ENCODE measurements around the gene ZBTB16.

DNA sequence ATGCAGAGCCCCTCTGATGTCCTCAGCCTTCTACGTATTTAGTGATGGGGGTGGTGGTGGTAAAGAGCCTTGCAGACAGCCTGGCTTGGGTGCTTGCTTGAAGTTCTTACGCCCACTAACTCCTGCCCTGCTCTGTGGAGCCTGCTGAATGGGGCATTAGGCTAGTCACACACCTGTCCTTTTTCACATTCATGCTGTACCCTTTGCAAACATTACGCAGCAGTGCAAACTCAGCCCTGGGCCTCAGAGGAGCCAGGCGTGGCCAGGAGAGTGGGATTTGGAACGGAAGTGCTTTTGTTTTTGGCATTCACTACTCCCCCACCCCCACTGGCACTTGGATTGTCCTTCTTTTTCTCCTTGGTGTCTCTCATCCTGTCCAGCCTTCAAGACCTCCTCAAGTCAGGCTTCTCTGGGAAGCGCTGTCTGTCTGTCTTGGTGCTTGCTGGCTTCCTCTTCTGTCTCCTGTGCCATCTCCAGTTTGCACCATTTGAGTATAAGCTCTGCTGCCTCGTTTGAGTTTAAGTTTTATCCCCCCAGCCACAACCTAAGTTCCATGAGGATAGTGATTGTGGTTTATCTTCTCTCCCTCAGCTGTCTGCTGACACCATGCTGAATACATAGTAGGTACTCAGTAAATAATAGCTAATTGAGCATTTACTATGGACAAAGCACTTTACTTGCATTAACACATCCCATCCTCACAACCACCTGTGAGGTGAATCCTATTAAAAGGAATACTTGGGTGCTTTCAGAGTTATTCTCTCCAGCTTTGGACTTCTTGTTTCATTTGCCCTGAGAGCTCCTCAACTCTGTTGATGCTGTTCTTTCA lies 26.7 kb downstream of the ZBTB16 start:
- TF ChIP-seq, protein P1, sequence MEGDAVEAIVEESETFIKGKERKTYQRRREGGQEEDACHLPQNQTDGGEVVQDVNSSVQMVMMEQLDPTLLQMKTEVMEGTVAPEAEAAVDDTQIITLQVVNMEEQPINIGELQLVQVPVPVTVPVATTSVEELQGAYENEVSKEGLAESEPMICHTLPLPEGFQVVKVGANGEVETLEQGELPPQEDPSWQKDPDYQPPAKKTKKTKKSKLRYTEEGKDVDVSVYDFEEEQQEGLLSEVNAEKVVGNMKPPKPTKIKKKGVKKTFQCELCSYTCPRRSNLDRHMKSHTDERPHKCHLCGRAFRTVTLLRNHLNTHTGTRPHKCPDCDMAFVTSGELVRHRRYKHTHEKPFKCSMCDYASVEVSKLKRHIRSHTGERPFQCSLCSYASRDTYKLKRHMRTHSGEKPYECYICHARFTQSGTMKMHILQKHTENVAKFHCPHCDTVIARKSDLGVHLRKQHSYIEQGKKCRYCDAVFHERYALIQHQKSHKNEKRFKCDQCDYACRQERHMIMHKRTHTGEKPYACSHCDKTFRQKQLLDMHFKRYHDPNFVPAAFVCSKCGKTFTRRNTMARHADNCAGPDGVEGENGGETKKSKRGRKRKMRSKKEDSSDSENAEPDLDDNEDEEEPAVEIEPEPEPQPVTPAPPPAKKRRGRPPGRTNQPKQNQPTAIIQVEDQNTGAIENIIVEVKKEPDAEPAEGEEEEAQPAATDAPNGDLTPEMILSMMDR (IDR thresholded peaks at IDR 0.05) = no peak
- TF ChIP-seq EZH2 (IDR thresholded peaks at IDR 0.05) = no peak
- no peak for TF ChIP-seq EZH2phosphoT487 (IDR thresholded peaks at IDR 0.05)

Data from neural progenitor cell (in vitro differentiated cells).